NOMO-1 treated with dmso at 0.1 percent for 144 hours (cell line): ENCODE results near the gene RETREG3.
"Not testable (repeated sequence)": the region's sequence is repeated elsewhere in the genome, so short reads cannot be mapped to it uniquely, and the experiment has no call there.

ENCODE experiments used
- DNase-seq: peaks from one replicate; lab custom pipeline; 2025; ENCODE audit not compliant: unreplicated experiment; lab: John Stamatoyannopoulos, UW

The RETREG3 gene

DNA sequence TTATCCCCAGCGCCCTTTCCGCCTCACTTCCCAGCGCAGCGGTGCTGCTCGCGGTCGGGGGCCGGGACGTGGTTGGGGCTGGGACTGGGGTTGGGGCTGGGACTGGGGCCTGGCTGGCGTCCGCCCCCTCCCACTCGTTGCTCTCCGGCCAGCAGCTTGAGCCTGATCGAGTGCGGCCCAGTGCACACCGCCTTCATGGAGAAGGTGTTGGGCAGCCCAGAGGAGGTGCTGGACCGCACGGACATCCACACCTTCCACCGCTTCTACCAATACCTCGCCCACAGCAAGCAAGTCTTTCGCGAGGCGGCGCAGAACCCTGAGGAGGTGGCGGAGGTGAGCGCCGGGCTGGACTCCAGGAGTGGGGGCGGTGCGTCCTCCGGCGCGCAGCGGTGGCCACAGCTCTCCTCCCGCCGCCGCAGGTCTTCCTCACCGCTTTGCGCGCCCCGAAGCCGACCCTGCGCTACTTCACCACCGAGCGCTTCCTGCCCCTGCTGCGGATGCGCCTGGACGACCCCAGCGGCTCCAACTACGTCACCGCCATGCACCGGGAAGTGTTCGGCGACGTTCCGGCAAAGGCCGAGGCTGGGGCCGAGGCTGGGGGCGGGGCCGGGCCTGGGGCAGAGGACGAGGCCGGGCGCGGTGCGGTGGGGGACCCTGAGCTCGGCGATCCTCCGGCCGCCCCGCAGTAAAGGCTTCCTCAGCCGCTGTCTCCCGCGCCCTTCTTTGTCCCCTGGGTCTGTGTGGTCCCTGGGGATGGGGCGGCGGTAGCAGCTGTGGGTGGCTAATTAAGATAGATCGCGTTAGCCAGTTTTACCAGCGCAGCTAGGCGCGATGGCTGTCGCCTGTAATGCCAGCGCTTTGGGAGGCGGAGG lies 54.7 kb downstream of the RETREG3 start:
- peak; percentile 89 for DNase-seq

DNA sequence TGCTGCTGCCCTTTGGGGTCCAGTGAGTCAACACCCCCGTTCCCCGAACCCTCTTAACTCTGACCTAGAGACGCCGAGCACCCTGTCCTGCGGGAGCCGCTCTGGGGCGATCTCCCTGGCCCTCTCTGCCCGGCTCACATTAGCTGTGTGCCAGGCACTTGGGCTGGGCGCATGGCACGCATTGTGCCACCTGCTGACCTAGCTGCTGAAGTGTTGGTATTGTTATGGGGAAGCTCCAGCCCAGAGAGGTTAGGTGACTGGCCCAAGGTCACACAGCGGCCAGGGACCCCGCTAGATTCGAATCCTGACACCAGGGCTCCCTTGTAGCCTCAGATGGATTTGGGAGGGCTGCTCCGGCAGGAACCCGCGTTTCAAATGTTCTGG lies 55.3 kb downstream of the RETREG3 start:
- no peak for DNase-seq

DNA sequence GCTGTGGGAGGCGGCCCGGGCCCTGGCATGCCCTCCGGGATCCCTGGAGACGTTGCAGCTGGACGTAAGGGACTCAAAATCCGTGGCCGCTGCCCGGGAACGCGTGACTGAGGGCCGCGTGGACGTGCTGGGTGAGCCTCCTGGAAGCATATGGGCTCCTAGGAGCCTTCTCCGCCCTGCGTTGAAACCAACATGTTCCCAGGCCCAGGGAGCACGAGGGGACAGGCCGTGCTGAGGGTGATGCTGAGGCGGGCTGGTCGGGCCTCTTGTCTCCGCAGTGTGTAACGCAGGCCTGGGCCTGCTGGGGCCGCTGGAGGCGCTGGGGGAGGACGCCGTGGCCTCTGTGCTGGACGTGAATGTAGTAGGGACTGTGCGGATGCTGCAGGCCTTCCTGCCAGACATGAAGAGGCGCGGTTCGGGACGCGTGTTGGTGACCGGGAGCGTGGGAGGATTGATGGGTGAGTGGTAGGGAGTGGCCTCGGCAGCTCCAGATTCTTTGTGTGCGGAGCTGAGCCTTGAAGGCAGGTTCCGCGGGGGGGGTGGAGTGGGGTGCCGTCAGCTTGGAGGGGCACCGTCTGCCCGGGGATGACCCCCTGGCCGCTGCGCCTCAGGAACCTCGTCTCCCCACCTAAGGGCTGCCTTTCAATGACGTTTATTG lies 55.9 kb downstream of the RETREG3 start:
- DNase-seq: no peak

DNA sequence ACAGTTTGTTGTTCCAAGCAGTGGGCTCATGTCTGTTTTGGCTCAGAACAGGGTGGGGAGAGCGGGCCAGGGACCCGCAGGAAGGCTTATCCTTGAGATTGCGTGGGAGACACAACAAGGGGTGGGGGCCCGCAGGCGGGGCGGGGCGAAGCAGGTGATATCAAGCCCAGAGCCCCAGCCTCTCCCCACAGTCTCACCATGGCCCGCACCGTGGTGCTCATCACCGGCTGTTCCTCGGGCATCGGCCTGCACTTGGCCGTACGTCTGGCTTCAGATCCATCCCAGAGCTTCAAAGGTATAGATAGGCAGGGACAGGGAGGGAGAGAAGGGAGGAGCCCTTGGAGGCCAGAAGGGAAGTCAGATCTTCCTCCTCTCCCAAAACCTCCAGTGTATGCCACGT lies 56.4 kb downstream of the RETREG3 start, which contains the start of gene HSD17B1:
TSS of gene HSD17B1 (plus strand) at position 188 of the 400 bp plus-strand sequence. CDS start at position 199, 11 bp downstream.
- DNase-seq: not testable (repeated sequence)

DNA sequence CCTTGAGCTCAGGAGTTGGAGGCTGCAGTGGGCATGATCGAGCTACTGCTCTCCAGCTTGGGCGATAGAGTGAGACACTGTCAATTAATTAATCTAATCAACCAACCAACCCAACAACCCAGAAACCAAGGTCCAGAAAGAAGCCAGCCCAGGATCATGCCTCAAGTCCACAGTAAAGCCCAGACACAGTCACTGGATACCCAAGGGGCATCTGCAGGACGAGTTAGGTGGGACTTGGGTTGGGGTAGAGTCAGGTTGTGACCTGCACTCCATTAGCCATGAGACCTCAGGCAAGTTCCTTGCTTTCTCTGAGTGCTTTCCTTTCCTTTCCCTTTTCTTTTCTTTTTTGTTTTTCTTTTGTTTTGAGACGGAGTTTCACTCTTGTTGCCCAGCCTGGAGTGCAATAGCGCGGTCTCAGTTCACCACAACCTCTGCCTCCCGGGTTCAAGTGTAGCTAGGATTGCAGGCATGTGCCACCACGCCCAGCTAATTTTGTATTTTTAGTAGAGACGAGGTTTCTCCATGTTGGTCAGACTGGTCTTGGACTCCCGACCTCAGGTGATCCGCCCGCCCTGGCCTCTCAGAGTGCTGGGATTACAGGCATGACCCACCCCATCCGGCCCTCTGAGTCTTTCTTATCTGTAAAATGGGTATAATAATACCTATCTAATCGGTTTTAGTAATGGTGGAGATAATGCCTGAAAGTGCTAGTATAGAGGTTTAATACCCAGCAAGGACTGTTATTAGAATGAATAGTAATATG lies 60.0 kb downstream of the RETREG3 start:
- no peak for DNase-seq

DNA sequence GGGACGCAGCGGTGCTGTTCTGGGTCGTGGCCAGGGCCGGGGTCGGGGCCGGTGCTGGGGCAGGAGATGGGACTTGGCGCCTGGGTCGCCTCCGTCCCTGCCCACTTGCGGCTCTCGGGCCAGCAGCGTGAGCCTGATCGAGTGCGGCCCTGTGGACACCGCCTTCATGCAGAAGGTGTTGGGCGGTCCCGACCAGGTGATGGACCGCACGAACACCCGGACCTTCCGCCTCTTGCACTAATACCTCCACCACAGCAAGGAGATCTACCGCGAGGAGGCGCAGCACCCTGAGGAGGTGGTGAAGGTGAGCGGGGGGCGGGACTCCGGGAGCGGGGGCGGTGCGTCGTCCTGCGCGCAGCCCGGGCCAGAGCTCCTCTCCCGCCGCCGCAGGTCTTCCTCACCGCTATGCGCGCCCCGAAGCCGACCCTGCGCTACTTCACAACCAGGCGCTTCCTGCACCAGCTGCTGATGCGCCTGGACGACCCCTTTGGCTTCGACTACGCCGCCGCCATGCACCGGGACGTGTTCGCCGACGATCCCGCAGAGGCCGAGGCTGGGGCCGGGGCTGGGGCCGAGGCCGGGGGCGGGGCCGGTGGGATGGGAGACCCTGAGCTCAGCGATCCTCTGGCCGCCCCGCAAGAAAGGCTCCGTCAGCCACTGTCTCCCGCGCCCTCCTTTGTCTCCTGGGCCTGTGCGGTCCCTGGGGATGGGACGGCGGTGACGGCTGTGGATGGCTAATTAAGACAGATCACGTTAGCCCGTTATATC lies 60.9 kb downstream of the RETREG3 start:
- DNase-seq: no peak

DNA sequence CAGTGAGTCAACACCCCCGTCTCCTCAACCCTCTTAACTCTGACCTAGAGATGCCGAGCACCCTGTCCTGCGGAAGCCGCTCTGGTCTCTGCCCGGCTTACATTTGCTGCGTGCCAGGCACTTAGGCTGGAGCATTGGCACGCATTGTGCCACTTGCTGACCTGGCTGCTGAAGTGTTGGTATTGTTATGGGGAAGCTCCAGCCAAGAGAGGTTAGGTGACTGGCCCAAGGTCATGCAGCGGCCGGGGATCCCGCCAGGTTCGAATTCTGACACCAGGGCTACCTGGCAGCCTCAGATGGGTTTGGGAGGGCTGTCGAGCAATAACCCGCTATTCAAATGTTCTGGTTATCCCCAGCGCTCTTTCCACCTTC lies 61.5 kb downstream of the RETREG3 start:
- no peak for DNase-seq

DNA sequence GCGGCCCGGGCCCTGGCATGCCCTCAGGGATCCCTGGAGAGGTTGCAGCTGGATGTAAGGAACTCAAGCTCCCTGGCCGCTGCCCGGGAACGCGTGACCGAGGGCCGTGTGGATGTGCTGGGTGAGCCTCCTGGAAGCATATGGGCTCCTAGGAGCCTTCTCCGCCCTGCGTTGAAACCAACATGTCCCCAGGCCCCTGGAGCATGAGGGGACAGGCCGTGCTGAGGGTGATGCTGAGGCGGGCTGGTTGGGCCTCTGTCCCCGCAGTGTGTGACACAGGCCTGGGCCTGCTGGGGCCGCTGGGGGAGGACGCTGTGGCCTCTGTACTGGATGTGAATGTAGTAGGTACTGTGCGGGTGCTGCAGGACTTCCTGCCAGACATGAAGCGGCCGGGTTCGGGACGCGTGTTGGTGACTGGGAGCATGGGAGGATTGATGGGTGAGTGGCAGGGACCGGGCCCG lies 62.1 kb downstream of the RETREG3 start:
- no peak for DNase-seq

DNA sequence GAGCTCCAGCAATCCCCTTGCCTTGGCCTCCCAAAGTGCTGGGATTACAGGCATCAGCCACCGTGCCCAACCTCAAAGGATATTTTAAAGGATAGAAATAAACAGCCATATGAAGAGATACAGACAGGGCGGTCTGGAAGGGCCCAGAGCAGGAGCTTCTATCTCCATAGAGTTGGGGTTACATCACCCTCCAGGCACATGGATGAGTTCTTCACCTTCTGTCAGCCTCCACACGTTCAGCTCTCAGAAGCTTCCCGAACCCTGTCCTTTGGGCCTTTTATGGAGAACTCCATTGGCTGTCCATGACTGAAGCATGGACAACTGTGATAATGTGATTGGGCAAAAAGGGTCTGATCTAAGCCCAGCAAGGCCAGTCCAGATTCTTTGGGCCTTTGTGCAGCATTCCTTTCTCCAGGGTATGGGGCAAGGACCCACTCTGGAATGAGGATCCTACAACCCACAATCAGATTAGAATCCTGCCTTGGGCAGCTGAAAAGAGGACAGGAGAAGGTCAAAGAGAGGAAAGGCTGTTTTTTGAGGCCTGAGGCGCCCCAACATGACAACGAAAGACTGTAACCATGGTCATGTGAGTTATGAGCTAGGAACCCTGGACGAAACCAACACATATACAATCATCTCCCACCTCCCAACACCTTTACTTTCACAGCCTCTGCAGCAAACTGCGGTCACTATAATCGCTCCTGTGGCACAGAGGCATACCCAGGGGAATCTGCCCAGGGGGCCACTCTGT lies 63.2 kb downstream of the RETREG3 start:
- DNase-seq: not testable (repeated sequence)

DNA sequence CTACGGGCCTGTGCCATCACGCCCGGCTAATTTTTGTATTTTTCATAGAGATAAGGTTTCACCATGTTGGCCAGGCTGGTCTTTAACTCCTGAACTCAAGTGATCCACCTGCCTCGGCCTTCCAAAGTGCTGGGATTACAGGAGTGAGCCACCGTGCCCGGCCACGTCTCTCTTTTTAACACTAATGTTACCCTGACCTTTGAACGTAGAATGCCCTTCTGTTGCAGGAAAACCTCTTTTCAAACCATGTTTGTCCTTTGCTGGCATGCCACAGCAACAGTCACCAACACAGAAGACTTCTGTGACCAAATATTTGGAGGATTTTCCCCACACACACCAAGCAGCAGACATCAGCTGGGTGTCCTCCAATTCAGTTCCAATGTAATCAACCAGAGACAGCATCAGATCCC lies 64.3 kb downstream of the RETREG3 start:
- DNase-seq: no peak

DNA sequence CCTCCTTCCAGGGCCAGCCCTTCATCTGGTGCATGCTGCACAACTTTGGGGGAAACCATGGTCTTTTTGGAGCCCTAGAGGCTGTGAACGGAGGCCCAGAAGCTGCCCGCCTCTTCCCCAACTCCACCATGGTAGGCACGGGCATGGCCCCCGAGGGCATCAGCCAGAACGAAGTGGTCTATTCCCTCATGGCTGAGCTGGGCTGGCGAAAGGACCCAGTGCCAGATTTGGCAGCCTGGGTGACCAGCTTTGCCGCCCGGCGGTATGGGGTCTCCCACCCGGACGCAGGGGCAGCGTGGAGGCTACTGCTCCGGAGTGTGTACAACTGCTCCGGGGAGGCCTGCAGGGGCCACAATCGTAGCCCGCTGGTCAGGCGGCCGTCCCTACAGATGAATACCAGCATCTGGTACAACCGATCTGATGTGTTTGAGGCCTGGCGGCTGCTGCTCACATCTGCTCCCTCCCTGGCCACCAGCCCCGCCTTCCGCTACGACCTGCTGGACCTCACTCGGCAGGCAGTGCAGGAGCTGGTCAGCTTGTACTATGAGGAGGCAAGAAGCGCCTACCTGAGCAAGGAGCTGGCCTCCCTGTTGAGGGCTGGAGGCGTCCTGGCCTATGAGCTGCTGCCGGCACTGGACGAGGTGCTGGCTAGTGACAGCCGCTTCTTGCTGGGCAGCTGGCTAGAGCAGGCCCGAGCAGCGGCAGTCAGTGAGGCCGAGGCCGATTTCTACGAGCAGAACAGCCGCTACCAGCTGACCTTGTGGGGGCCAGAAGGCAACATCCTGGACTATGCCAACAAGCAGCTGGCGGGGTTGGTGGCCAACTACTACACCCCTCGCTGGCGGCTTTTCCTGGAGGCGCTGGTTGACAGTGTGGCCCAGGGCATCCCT lies 65.7 kb downstream of the RETREG3 start:
- no peak for DNase-seq

DNA sequence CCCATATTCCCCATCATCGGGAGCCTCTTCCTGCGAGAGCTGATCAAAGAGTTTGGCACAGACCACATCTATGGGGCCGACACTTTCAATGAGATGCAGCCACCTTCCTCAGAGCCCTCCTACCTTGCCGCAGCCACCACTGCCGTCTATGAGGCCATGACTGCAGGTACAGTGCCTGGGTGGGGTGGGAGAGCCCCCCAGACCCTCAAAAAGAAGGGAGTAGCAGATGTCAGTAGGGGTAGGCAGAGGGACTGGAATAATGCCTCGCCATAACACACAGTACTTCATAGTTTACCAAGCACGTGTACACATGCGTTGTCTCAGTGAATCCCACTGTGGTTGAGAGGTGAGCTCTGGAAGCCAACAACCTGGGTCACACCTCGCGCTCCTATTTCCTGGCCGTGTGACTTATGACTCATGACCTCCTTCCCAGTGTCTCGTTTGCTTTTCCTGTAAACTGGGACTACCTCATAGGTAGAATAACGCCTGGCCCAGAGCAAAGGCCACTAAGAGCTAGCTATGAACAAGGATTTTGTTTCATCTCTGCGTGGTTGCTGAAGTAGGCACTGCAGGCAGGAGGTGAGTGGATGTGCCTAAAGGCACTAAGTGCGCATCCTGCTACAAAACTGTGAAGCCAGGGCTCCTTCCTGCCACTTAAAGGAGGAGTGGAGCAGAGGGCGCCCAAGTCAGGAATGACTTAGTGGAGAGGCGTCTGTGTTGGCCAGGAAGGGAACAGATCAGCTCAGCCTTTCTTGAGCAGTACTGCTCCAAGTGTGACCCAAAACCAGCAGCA lies 67.9 kb downstream of the RETREG3 start:
- DNase-seq: no peak

DNA sequence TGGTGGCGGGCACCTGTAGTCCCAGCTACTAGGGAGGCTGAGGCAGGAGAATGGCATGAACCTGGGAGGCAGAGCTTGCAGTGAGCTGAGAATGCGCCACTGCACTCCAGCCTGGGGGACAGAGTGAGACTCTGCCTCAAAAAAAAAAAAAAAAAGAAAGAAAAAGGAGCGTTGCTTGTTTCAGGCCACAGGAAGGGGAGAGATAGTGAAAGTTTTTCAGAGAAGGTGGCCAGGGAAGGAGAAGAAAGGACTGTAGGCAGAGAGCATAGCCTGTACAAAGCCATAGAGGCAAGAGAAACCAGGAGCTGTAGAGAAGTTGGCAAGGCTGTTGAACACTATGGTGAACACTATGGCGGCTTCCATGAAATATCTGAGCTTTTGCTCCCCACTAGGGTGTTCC lies 68.6 kb downstream of the RETREG3 start:
- DNase-seq: not testable (repeated sequence)

DNA sequence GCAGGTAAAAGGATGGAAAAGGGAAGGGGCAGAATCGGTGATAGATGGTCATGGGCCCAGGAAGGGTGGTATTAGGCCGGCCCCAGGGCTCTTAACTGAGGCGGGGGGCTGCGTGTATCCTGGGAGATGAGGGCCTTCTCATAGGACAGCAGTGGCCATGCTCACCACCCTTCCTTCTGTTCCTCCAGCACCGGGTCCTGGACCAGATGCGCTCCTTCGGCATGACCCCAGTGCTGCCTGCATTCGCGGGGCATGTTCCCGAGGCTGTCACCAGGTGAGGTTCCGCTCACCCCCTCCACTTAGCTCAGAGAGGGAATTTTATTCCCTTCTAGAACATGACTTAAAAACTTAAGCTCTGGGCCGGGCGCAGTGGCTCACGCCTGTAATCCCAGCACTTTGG lies 70.7 kb downstream of the RETREG3 start:
- DNase-seq: no peak

DNA sequence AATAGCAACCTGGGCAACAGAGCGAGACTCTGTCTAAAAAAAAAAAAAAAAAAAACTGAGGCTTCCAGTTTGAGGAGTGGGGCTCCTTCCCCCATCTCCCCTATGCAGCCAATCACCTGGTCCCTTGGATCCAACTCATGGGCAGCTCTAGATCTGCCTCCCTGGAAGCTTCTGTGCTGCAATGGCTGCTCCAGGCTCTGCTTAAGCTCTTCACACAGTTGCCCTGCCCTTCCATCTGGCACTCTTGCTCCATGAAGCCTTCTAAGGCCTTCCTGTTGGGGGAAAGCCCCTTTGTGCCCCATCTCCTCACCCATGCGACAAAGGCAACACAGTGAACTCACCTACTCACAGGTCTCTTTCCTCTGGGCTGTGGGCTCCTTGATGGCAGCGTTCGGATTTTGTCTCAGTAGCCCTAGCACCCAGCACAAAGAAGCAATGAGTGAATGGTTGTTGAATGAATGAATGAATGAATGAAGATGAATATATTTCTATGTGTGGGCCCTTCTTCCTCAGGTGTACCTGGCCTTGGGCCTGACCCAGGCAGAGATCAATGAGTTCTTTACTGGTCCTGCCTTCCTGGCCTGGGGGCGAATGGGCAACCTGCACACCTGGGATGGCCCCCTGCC lies 71.2 kb downstream of the RETREG3 start:
- DNase-seq: no peak

DNA sequence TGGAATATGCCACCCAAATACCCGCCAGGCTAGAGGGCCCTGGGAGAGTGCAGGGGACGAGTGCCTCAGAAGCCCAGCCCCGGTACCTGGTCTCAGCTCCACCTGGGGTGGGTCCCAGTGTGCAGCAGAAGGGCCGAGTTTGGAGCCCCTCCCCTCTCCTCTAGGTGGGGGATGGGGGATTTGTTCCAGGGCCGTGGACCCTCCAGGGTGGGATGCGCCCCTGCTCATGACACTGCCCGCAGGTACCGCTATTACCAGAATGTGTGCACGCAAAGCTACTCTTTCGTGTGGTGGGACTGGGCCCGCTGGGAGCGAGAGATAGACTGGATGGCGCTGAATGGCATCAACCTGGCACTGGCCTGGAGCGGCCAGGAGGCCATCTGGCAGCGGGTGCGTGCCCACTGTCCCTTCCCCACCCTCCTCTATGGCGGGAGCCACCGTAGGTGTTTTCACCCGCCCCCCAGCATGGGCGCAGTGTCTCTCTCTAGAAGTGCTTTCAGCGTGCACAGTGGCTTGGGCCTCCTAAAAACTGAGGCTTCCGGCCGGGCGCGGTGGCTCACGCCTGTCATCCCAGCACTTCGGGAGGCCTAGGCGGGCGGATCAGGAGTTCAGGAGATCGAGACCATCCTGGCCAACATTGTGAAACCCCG lies 71.9 kb downstream of the RETREG3 start:
- no peak for DNase-seq

DNA sequence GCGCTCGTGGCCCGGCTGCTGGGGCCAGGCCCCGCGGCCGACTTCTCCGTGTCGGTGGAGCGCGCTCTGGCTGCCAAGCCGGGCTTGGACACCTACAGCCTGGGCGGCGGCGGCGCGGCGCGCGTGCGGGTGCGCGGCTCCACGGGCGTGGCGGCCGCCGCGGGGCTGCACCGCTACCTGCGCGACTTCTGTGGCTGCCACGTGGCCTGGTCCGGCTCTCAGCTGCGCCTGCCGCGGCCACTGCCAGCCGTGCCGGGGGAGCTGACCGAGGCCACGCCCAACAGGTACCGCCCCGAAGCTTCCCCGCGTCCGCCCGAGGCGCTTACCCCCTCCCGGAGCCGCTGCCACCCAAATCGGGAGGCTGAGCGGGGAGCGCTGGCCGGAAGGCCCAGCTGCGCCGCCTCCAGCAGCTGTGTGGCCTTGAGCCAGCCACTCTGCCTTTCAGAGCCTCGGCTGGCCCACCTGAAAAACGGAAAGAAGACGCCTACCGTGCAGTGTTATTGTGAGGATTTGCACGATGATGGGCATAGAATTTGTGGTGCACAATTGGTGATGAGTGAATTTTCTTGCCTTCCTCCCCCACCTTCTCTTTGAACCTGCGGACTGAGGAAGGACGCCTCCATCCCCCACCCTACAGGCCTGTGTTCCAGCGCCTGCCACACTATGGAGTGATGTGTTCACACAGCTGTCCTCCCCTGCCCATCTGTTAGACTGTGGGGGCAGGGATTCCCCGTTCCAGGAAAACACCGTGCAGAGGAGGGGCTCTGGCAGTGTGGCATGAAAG lies 72.6 kb downstream of the RETREG3 start:
- peak; percentile 44 for DNase-seq
